Stomach (tissue), 9 donors: Measurements from ENCODE around the gene ZNF554. TPM values are rescaled to one million over a fixed set of nuclear protein-coding genes. Genes with fewer than 3 reads are reported as not detected.

Source experiments
- DNase-seq, 2 donors: peaks; one replicate each; pipeline versions ENCODE4 v3.0.0 to v3.0.0-alpha.2; 2013 to 2019
- H3K27ac ChIP-seq, 5 donors: fragments of 200-600 bp in 4 of 5; sonication (generic) in 4 of 5; one replicate each; pipeline ENCODE4 v1.5.1; 2013 to 2019; ENCODE audit warnings: mild to moderate bottlenecking in 1 of 5, moderate library complexity in 1 of 5
- H3K27me3 ChIP-seq, 3 donors: fragments of 200-600 bp; sonication (generic); one replicate each; pipeline ENCODE4 v1.5.1; 2017 to 2019; ENCODE audit warnings: mixed run types in 1 of 3
- H3K36me3 ChIP-seq, 4 donors: fragments of 200-600 bp; sonication (generic); 1 replicate in 3 of 4; 2 replicates in 1 of 4; pipeline ENCODE4 v1.5.1; 2016 to 2019
- H3K4me1 ChIP-seq, 4 donors: fragments of 200-600 bp; sonication (generic); one replicate each; pipeline ENCODE4 v1.5.1; 2016 to 2019
- H3K4me3 ChIP-seq, 4 donors: fragments of 200-600 bp; sonication (generic) in 3 of 4; one replicate each; pipeline ENCODE4 v1.5.1; 2016 to 2019; ENCODE audit warnings: mild to moderate bottlenecking in 1 of 4
- H3K9me3 ChIP-seq, 4 donors: fragments of 200-600 bp; sonication (generic); one replicate each; pipeline ENCODE4 v1.5.1; 2016 to 2019
- CTCF ChIP-seq, 7 experiments: fragments of 450-650 bp in 4 of 7; fragments of 200-600 bp in 3 of 7; sonication (generic) in 3 of 7; IDR thresholded peaks; one replicate each; pipeline ENCODE4 v1.5.1; 2016 to 2019; ENCODE audit warnings: antibody characterized with exemption in 7 of 7, control low read depth in 2 of 7, mild to moderate bottlenecking in 1 of 7
- EP300 ChIP-seq: sonication (generic); formaldehyde crosslinking; IDR thresholded peaks from one replicate; pipeline ENCODE4 v1.6.1; 2017; ENCODE audit warnings: antibody characterized with exemption
- POLR2A ChIP-seq, 4 donors: fragments of 450-650 bp; IDR thresholded peaks; one replicate each; pipeline ENCODE4 v1.6.1; 2016; ENCODE audit warnings: antibody characterized with exemption in 4 of 4, control low read depth in 2 of 4, mild to moderate bottlenecking in 1 of 4, moderate library complexity in 1 of 4
- POLR2AphosphoS5 ChIP-seq, 3 donors: sonication (generic); formaldehyde crosslinking; IDR thresholded peaks; one replicate each; pipeline ENCODE4 v1.6.1; 2016; ENCODE audit warnings: antibody characterized with exemption in 3 of 3
- WGBS, 5 donors: extraction: QIAGEN DNeasy Blood & Tissue Kit in 3 of 5; methylation state at CpG; one replicate each; pipeline versions ENCODE4 v1.1.5 to v1.1.7; 2013 to 2018; 5-methylcytosine and 5-hydroxymethylcytosine counted together
- intact Hi-C: fragments of 100-400 bp; cut with DNase I; formaldehyde crosslinking; loops from one replicate; pipeline ENCODE4 v1.15.1; 2023; ENCODE audit warnings: low total_unique reads
- polyA plus RNA-seq, 3 donors: library from polyadenylated mRNA; stranded (reverse); fragments of 200-250 nt; gene quantifications; one replicate each; pipeline ENCODE4 v1.2.3, GENCODE V29; 2013
- total RNA-seq, 5 donors: library from RNA; depleted of rRNA; stranded (reverse); fragments of >200 nt; gene quantifications; one replicate each; pipeline versions ENCODE4 v1.1.0 to v1.2.3, GENCODE V29; 2014 to 2016
- donor health status: healthy with polysubstance abuse.
- donor health status: Bipolar disorder and iron deficiency.
- donor health status: healthy.

ZNF554 gene
- total and polyA plus RNA-seq, 8 donors, result 0.58 to 21.4 (median 3.1) TPM

- no peaks in the 10 kb centered on the region for H3K27me3 ChIP-seq
- H3K4me3 ChIP-seq, result no peak overlapping the region
- no peak overlapping the region for H3K27ac ChIP-seq
- no peak for DNase-seq
- H3K9me3 ChIP-seq, result no peaks in the 10 kb centered on the region
- no peak for TF ChIP-seq CTCF (IDR thresholded peaks at IDR 0.05)
- no peak for TF ChIP-seq POLR2AphosphoS5 (IDR thresholded peaks at IDR 0.05)
- no peak for TF ChIP-seq EP300
- TF ChIP-seq POLR2A (IDR thresholded peaks at IDR 0.05), result no peak
- intact Hi-C loops, result no loop called here
- peaks cover 38 to 98% (median 90%) of the 10 kb centered on the region in 4 donors for H3K36me3 ChIP-seq
- WGBS, 5 donors, result 92 to 96% (median 95%) methylated on average over 12 to 28 of the region's 28 CpGs
- peaks cover 0 to 3% (median 0%) of the 10 kb centered on the region in 4 donors for H3K4me1 ChIP-seq
These were observed 14.3 kb upstream of the ZNF554 start for GRCh38 chr19:2805261-2805900.

GRCh38 chr19:2805991-2806649 is 13.5 kb upstream of the ZNF554 start:
- 96 to 97% (median 97%) methylated on average over 20 to 23 of the region's 23 CpGs for WGBS, 5 donors
- Histone ChIP-seq H3K36me3 (peaks cover 35 to 98% (median 90%) of the 10 kb centered on the region in 4 donors), H3K4me1 (peaks cover 0 to 3% (median 0%) of the 10 kb centered on the region in 4 donors), H3K27ac (no peak overlapping the region), H3K4me3 (no peak overlapping the region), H3K9me3 (no peaks in the 10 kb centered on the region), H3K27me3 (no peaks in the 10 kb centered on the region)
- DNase-seq, result no peak
- intact Hi-C loops, result no loop called here
- TF ChIP-seq POLR2A (IDR thresholded peaks at IDR 0.05) (no peak), CTCF (IDR thresholded peaks at IDR 0.05) (no peak), POLR2AphosphoS5 (IDR thresholded peaks at IDR 0.05) (no peak), EP300 (no peak)

GRCh38 chr19:2806736-2807378 is 12.8 kb upstream of the ZNF554 start:
- no peak for TF ChIP-seq EP300
- no peak for TF ChIP-seq POLR2AphosphoS5 (IDR thresholded peaks at IDR 0.05)
- no peak for TF ChIP-seq CTCF (IDR thresholded peaks at IDR 0.05)
- no peak for TF ChIP-seq POLR2A (IDR thresholded peaks at IDR 0.05)
- H3K27me3 ChIP-seq, result no peaks in the 10 kb centered on the region
- H3K4me3 ChIP-seq, result no peak overlapping the region
- H3K4me1 ChIP-seq, result no peaks in the 10 kb centered on the region
- H3K36me3 ChIP-seq, result peaks cover 35 to 98% (median 91%) of the 10 kb centered on the region in 4 donors
- intact Hi-C loops, result no loop called here
- WGBS, 5 donors, result 92 to 97% (median 96%) methylated on average over 27 to 34 of the region's 34 CpGs
- H3K27ac ChIP-seq, result no peak overlapping the region
- DNase-seq, result no peak
- H3K9me3 ChIP-seq, result no peaks in the 10 kb centered on the region

DNA sequence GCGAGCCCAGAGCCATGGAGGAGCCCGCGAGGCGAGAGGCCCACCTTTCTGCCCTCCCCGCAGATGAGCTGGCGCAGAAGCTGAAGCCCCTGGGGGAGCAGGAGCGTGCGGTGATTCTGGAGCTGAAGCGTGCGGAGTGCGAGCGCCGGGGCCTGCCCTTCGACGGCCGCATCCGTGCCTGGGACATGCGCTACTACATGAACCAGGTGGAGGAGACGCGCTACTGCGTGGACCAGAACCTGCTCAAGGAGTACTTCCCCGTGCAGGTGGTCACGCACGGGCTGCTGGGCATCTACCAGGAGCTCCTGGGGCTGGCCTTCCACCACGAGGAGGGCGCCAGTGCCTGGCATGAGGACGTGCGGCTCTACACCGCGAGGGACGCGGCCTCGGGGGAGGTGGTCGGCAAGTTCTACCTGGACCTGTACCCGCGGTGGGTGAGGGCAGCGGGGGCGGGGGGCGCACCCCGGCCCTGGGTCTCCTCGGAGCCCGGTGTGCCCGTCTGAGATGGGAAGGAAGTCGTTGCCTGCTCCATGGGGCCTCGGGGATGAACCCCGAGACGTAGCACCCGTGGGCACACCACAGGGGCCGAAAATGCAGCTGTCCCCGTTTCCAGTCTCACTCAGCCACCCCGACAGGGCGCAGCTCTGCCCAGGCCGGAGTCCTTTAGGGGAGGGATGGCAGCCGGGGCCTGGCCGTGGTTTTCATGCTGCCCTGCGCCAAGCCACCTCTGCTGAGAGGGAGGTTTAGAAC is 12.1 kb upstream of the ZNF554 start:
- Histone ChIP-seq H3K9me3 (no peaks in the 10 kb centered on the region), H3K4me3 (no peak overlapping the region), H3K4me1 (no peaks in the 10 kb centered on the region), H3K27ac (no peak overlapping the region), H3K36me3 (peaks cover 35 to 100% (median 93%) of the 10 kb centered on the region in 4 donors), H3K27me3 (no peaks in the 10 kb centered on the region)
- intact Hi-C loops, result no loop called here
- no peak for TF ChIP-seq CTCF (IDR thresholded peaks at IDR 0.05)
- no peak for TF ChIP-seq POLR2A (IDR thresholded peaks at IDR 0.05)
- TF ChIP-seq EP300, result no peak
- TF ChIP-seq POLR2AphosphoS5 (IDR thresholded peaks at IDR 0.05), result no peak
- DNase-seq, result no peak
- WGBS, 5 donors, result 95 to 98% (median 97%) methylated on average over 37 to 56 of the region's 56 CpGs
